Left renal cortex interstitium (tissue), 4 donors: ENCODE measurements around the gene PLCH1. TPM values are rescaled to one million over a fixed set of nuclear protein-coding genes. Genes with fewer than 3 reads are reported as not detected.

Experiments
- DNase-seq, 4 donors: peaks; one replicate each; pipeline ENCODE4 v3.0.0-alpha.2; 2013; ENCODE audit warnings: low read depth in 4 of 4, low spot score in 2 of 4, missing footprints in 1 of 4
- polyA plus RNA-seq, 4 donors: library from polyadenylated mRNA; unstranded; fragments of 120-200 nt; gene quantifications; one replicate each; pipeline ENCODE4 v1.2.1, GENCODE V29; 2013; ENCODE audit not compliant: insufficient read length in 4 of 4

PLCH1 gene
- polyA plus RNA-seq, 4 donors, result 8.1 to 11.9 (median 9.8) TPM

GRCh38 chr3:155554777-155555451 lies 190.0 kb downstream of the PLCH1 start:
- DNase-seq, result no peak

GRCh38 chr3:155553780-155554179 lies 191.1 kb downstream of the PLCH1 start:
- DNase-seq, result no peak

- DNase-seq, result no peak
These were observed 191.5 kb downstream of the PLCH1 start for GRCh38 chr3:155553326-155553725.

- no peak for DNase-seq
These were observed 194.5 kb downstream of the PLCH1 start for GRCh38 chr3:155550391-155550790.

- DNase-seq, result no peak
These were observed 195.8 kb downstream of the PLCH1 start for GRCh38 chr3:155549087-155549486.

GRCh38 chr3:155548195-155548594 lies 196.7 kb downstream of the PLCH1 start:
- no peak for DNase-seq

GRCh38 chr3:155535098-155535497 lies 209.8 kb downstream of the PLCH1 start:
- DNase-seq, result no peak

GRCh38 chr3:155528579-155528978 lies 216.3 kb downstream of the PLCH1 start:
- no peak for DNase-seq

- DNase-seq, result no peak
These were observed 219.5 kb downstream of the PLCH1 start for GRCh38 chr3:155525324-155525833.

GRCh38 chr3:155520463-155520862 lies 224.4 kb downstream of the PLCH1 start:
- no peak for DNase-seq

- DNase-seq, result no peak
These were observed 225.8 kb downstream of the PLCH1 start for GRCh38 chr3:155519078-155519477.

GRCh38 chr3:155517903-155518302 lies 227.0 kb downstream of the PLCH1 start:
- DNase-seq, result no peak

GRCh38 chr3:155516439-155516838 lies 228.4 kb downstream of the PLCH1 start:
- DNase-seq, result no peak

GRCh38 chr3:155512867-155513261 lies 232.0 kb downstream of the PLCH1 start:
- no peak for DNase-seq

- no peak for DNase-seq
These were observed 232.6 kb downstream of the PLCH1 start for GRCh38 chr3:155512175-155512866.

GRCh38 chr3:155504682-155505081 lies 240.2 kb downstream of the PLCH1 start:
- DNase-seq, result no peak

- no peak for DNase-seq
These were observed 242.2 kb downstream of the PLCH1 start for GRCh38 chr3:155502630-155503029.

GRCh38 chr3:155500194-155500818 lies 244.6 kb downstream of the PLCH1 start:
- DNase-seq, result no peak

GRCh38 chr3:155497930-155498647 lies 246.8 kb downstream of the PLCH1 start:
- no peak for DNase-seq

- no peak for DNase-seq
These were observed 248.7 kb downstream of the PLCH1 start for GRCh38 chr3:155496206-155496605.

GRCh38 chr3:155495387-155495786 lies 249.5 kb downstream of the PLCH1 start:
- no peak for DNase-seq
